NCI-H748 (cell line): ENCODE results near the gene SORCS1.
"Not testable (repeated sequence)": the region's sequence is repeated elsewhere in the genome, so short reads cannot be mapped to it uniquely, and the experiment has no call there.

Experiments used
- DNase-seq: peaks from one replicate; lab custom pipeline; 2025; ENCODE audit not compliant: unreplicated experiment; lab: John Stamatoyannopoulos, UW

Gene SORCS1

GRCh38 chr10:107054469-107055156 is 109.9 kb downstream of the SORCS1 start:
- no peak for DNase-seq

- no peak for DNase-seq
These were observed 112.7 kb downstream of the SORCS1 start for GRCh38 chr10:107051769-107052168.

- DNase-seq, result no peak
These were observed 121.0 kb downstream of the SORCS1 start for GRCh38 chr10:107043461-107043860.

GRCh38 chr10:107037192-107038122 is 127.0 kb downstream of the SORCS1 start:
- no peak for DNase-seq

GRCh38 chr10:107033799-107034422 is 130.6 kb downstream of the SORCS1 start:
- no peak for DNase-seq

GRCh38 chr10:107032700-107033401 is 131.7 kb downstream of the SORCS1 start:
- DNase-seq, result no peak

- DNase-seq, result no peak
These were observed 132.4 kb downstream of the SORCS1 start for GRCh38 chr10:107031931-107032699.

GRCh38 chr10:107028236-107028635 is 136.3 kb downstream of the SORCS1 start:
- no peak for DNase-seq

GRCh38 chr10:107025676-107026075 is 138.8 kb downstream of the SORCS1 start:
- DNase-seq, result no peak

- not testable (repeated sequence) for DNase-seq
These were observed 140.5 kb downstream of the SORCS1 start for GRCh38 chr10:107024033-107024432.

GRCh38 chr10:107022600-107023354 is 141.7 kb downstream of the SORCS1 start:
- DNase-seq, result no peak

GRCh38 chr10:107019154-107019553 is 145.4 kb downstream of the SORCS1 start:
- DNase-seq, result no peak

- DNase-seq, result no peak
These were observed 151.1 kb downstream of the SORCS1 start for GRCh38 chr10:107013258-107014006.

- no peak for DNase-seq
These were observed 152.5 kb downstream of the SORCS1 start for GRCh38 chr10:107011992-107012391.

- no peak for DNase-seq
These were observed 153.4 kb downstream of the SORCS1 start for GRCh38 chr10:107011105-107011504.

GRCh38 chr10:107010531-107010930 is 154.0 kb downstream of the SORCS1 start:
- DNase-seq, result no peak

GRCh38 chr10:107004362-107004761 is 160.1 kb downstream of the SORCS1 start:
- DNase-seq, result no peak

GRCh38 chr10:107002068-107002467 is 162.4 kb downstream of the SORCS1 start:
- DNase-seq, result no peak
